ENCODE results near the gene DNAJC28.

DNA sequence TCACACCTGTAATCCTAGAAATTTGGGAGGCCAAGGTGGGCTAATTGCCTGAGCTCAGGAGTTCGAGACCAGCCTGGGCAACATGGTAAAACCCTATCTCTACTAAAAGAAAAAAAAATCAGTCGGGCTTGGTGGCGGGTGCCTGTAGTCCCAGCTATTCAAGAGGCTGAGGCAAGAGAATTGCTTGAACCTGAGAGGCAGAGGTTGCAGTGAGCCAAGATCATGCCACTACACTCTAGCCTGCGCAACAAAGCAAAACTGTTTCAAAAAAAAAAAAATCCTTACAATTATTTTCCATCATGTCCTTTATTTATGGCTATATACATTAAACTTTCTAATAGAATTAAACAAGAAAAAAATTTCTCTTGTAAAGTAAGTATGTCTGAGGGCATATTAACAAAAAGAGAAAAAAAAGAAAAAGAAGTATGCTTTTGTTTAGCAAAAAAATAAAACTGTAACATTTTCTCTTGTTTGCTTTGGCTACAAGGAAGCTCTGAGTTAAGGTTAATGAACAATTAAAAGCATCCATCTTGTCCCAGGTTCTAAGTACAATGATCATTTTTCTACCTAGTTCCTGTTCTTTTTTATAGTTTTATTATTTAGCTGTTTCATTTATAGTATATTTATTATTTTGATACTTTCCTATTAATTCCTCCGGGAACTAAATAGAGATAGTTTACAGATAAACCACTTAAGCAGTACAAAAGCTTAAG is 29.8 kb downstream of the DNAJC28 start:
- TF ChIP-seq EZH2 (IDR thresholded peaks at IDR 0.05; ENCODE audit: borderline replicate concordance): no peak
- no peak for TF ChIP-seq CTCF (IDR thresholded peaks at IDR 0.05; ENCODE audit: poor library complexity)

Data from hepatocyte (in vitro differentiated cells).